IMR-90 (cell line): ENCODE results near the gene GRIA4. TPM values are rescaled to one million over a fixed set of nuclear protein-coding genes. Genes with fewer than 3 reads are reported as not detected.

Experiments
- ATAC-seq: fragments of 200-7000 bp; cut with Tn5 transposase; 2 replicates; pipeline ENCODE4 v1.9.1; 2020; ENCODE audit warnings: low read depth, mild to moderate bottlenecking, moderate library complexity
- BruUV-seq: library from RNA; stranded (reverse); fragments of 400-500 nt; replicated peaks from 2 replicates; lab custom pipeline; 2021; lab: Mats Ljungman, UMichigan
- CTCF ChIA-PET: fragments of 300-600 bp; formaldehyde crosslinking; extraction: SDS; loops from one replicate; lab custom pipeline; 2021; ENCODE audit warnings: antibody characterized with exemption; lab: Yijun Ruan, JAX
- POLR2A ChIA-PET: fragments of 300-600 bp; sonication (Branson Sonifier 250); formaldehyde crosslinking; loops from one replicate; lab custom pipeline; 2022; ENCODE audit warnings: antibody characterized with exemption; ENCODE audit not compliant: unreplicated experiment; lab: Charles Lee
- DNase-seq: peaks from one replicate; pipeline ENCODE4 v3.0.0; 2013
- H2AFZ ChIP-seq: replicated peaks from 2 replicates; pipeline ENCODE3; 2013; ENCODE audit warnings: low read length, mild to moderate bottlenecking; ENCODE audit not compliant: poor library complexity
- H2AK5ac ChIP-seq: 2 replicates; pipeline ENCODE4 v1.6.1; 2013; ENCODE audit warnings: low read depth, low read length, inconsistent platforms
- H2AK9ac ChIP-seq: replicated peaks from 2 replicates; pipeline ENCODE3; 2013; ENCODE audit warnings: mild to moderate bottlenecking, low read depth, low read length, moderate library complexity; ENCODE audit not compliant: poor library complexity
- H2BK120ac ChIP-seq: 2 replicates; pipeline ENCODE4 v1.6.1; 2013; ENCODE audit warnings: low read depth, low read length, inconsistent platforms
- H2BK15ac ChIP-seq: 3 replicates; pipeline ENCODE4 v1.6.1; 2013; ENCODE audit warnings: low read depth, low read length, inconsistent platforms
- H2BK20ac ChIP-seq: 2 replicates; pipeline ENCODE4 v1.6.1; 2013; ENCODE audit warnings: low read depth, mild to moderate bottlenecking, inconsistent platforms, low read length, moderate library complexity
- H2BK5ac ChIP-seq: 2 replicates; pipeline ENCODE4 v1.6.1; 2013; ENCODE audit warnings: mild to moderate bottlenecking, low read depth, low read length, inconsistent platforms; ENCODE audit not compliant: poor library complexity, severe bottlenecking
- H3K14ac ChIP-seq: replicated peaks from 2 replicates; pipeline ENCODE4 v1.6.1; 2013; ENCODE audit warnings: low read depth, low read length, inconsistent platforms
- H3K18ac ChIP-seq: 2 replicates; pipeline ENCODE4 v1.6.1; 2013; ENCODE audit warnings: low read depth, low read length, control low read depth
- H3K23ac ChIP-seq: 2 replicates; pipeline ENCODE4 v1.6.1; 2013; ENCODE audit warnings: low read depth, low read length, inconsistent platforms
- H3K27ac ChIP-seq: 2 replicates; pipeline ENCODE4 v1.5.1; 2013; ENCODE audit warnings: mild to moderate bottlenecking, control low read depth, low read length; ENCODE audit not compliant: insufficient read depth
- H3K27me3 ChIP-seq: 2 replicates; pipeline ENCODE4 v1.6.1; 2013; ENCODE audit warnings: low read length; ENCODE audit not compliant: control insufficient read depth, insufficient read depth
- H3K36me3 ChIP-seq: 2 replicates; pipeline ENCODE4 v1.6.1; 2013; ENCODE audit warnings: low read length, mixed read lengths; ENCODE audit not compliant: control insufficient read depth, insufficient read depth
- H3K4ac ChIP-seq: 2 replicates; pipeline ENCODE4 v1.6.1; 2013; ENCODE audit warnings: low read depth, low read length, inconsistent platforms
- H3K4me1 ChIP-seq: 2 replicates; pipeline ENCODE4 v1.6.1; 2013; ENCODE audit warnings: low read length, mixed read lengths; ENCODE audit not compliant: control insufficient read depth, insufficient read depth
- H3K4me2 ChIP-seq: 2 replicates; pipeline ENCODE4 v1.6.1; 2013; ENCODE audit warnings: low read depth, mild to moderate bottlenecking, control low read depth, low read length, moderate library complexity
- H3K4me3 ChIP-seq: 2 replicates; pipeline ENCODE4 v1.5.1; 2013; ENCODE audit warnings: low read depth, mild to moderate bottlenecking, control low read depth, low read length, moderate library complexity; ENCODE audit not compliant: insufficient read depth
- H3K56ac ChIP-seq: 2 replicates; pipeline ENCODE4 v1.6.1; 2013; ENCODE audit warnings: low read length, inconsistent platforms; ENCODE audit not compliant: insufficient read depth; ENCODE audit errors: extremely low read depth
- H3K79me1 ChIP-seq, 2 experiments: 2 replicates each; pipeline ENCODE4 v1.6.1; 2013; ENCODE audit warnings: low read length in 2 of 2, inconsistent platforms in 1 of 2, low read depth in 1 of 2
- H3K9ac ChIP-seq: 2 replicates; pipeline ENCODE4 v1.6.1; 2013; ENCODE audit warnings: low read depth, low read length, control low read depth
- H3K9me1 ChIP-seq: 2 replicates; pipeline ENCODE4 v1.6.1; 2013; ENCODE audit warnings: low read length, inconsistent platforms; ENCODE audit not compliant: insufficient read depth
- H3K9me3 ChIP-seq: 2 replicates; pipeline ENCODE4 v1.6.1; 2013; ENCODE audit warnings: low read length; ENCODE audit not compliant: control insufficient read depth, insufficient read depth
- H4K20me1 ChIP-seq: 2 replicates; pipeline ENCODE4 v1.6.1; 2013; ENCODE audit warnings: low read length, inconsistent platforms; ENCODE audit not compliant: insufficient read depth
- H4K5ac ChIP-seq: 2 replicates; pipeline ENCODE4 v1.6.1; 2013; ENCODE audit warnings: mild to moderate bottlenecking, low read depth, low read length, control low read depth
- H4K8ac ChIP-seq, 2 experiments: 2 replicates each; pipeline ENCODE4 v1.6.1; 2013; ENCODE audit warnings: low read depth in 2 of 2, low read length in 2 of 2, control low read depth in 1 of 2, inconsistent platforms in 1 of 2
- H4K91ac ChIP-seq: 2 replicates; pipeline ENCODE4 v1.6.1; 2013; ENCODE audit warnings: low read depth, low read length, inconsistent platforms; ENCODE audit not compliant: insufficient read depth
- CEBPB ChIP-seq: IDR thresholded peaks from 2 replicates; pipeline ENCODE4 v1.6.1; 2012; ENCODE audit warnings: low read depth, low read length, improper control_type of control experiment
- MAZ ChIP-seq: IDR thresholded peaks from 2 replicates; pipeline ENCODE4 v1.6.1; 2012; ENCODE audit warnings: low read depth, mild to moderate bottlenecking, low read length, improper control_type of control experiment, moderate library complexity, borderline replicate concordance
- WGBS, 2 experiments: methylation state at CpG; one replicate each; pipeline versions ENCODE4 v1.1.5 to v1.1.7; 2013; ENCODE audit warnings: missing lambda C conversion rate in 2 of 2; ENCODE audit not compliant: insufficient read length in 1 of 2; ENCODE audit errors: extremely low coverage in 2 of 2; 5-methylcytosine and 5-hydroxymethylcytosine counted together
- dilution Hi-C: fragments of 300-500 bp; cut with HindIII; formaldehyde crosslinking; loops from one replicate; pipeline ENCODE4 v1.14.3; 2018; ENCODE audit warnings: low sequenced_read_pairs; ENCODE audit not compliant: unreplicated experiment
- in situ Hi-C: fragments of 300-500 bp; cut with MboI; formaldehyde crosslinking; loops from 3 replicates; pipeline ENCODE4 v1.14.3; 2019; ENCODE audit warnings: low sequenced_read_pairs, inconsistent platforms, mixed read lengths
- intact Hi-C: fragments of 100-400 bp; cut with micrococcal nuclease; formaldehyde crosslinking; loops from 2 replicates; pipeline ENCODE4 v1.10.0; 2022
- polyA plus RNA-seq, 3 experiments: library from polyadenylated mRNA; depleted of rRNA; stranded (reverse); fragments of >200 nt; gene quantifications; 2 replicates each; pipeline ENCODE4 v1.2.3, GENCODE V29; 2012; ENCODE audit warnings: low replicate concordance in 1 of 3
- total RNA-seq: library from RNA; depleted of rRNA; stranded (reverse); fragments of >200 nt; gene quantifications from 2 replicates; pipeline ENCODE4 v1.2.3, GENCODE V29; 2012

Gene GRIA4
- total and polyA plus RNA-seq, 2 of the 4 experiments (the other 2 are of a cell fraction): 0.36 to 1.0 TPM

GRCh38 chr11:105911454-105911853 lies 301.6 kb downstream of the GRIA4 start:
- Histone ChIP-seq H2BK5ac (no peak overlapping the region), H3K18ac (no peak overlapping the region), H3K36me3 (no peaks in the 10 kb centered on the region), H3K9me1 (0 out of 2 replicates have a peak, but pooled peaks cover 3% of the 10 kb centered on the region), H2BK20ac (no peak overlapping the region), H3K4me1 (peaks cover 2% of the 10 kb centered on the region), H3K27me3 (no peaks in the 10 kb centered on the region), H4K8ac (no peak overlapping the region), H2BK120ac (no peak overlapping the region), H3K4me2 (no peak overlapping the region), H3K56ac (no peak overlapping the region), H4K5ac (no peak overlapping the region), H3K4me3 (no peak overlapping the region), H3K4ac (no peak overlapping the region), H2AK9ac (no peak overlapping the region), H2AFZ (no peak overlapping the region), H3K9ac (no peak overlapping the region), H2BK15ac (no peak overlapping the region), H4K91ac (no peak overlapping the region), H3K79me1 (no peaks in the 10 kb centered on the region), H3K23ac (no peak overlapping the region), H3K9me3 (no peaks in the 10 kb centered on the region), H4K20me1 (no peaks in the 10 kb centered on the region), H2AK5ac (no peak overlapping the region), H3K27ac (no peak overlapping the region), H3K14ac (no peak overlapping the region)
- peak; percentile 52; the same call in 1 of the 2 replicates for TF ChIP-seq CEBPB
- no peak for TF ChIP-seq MAZ
- no TSS peak for BruUV-seq
- POLR2A ChIA-PET: no interaction called here
- intact Hi-C loops (loop anchor here (5.0 kb wide), 1 partner anchor 106 kb away; no protein-coding TSS in a partner anchor), dilution Hi-C loops (no loop called here), in situ Hi-C loops (no loop called here)
- ATAC-seq: no peak
- WGBS, 2 experiments: no CpG with 5 or more reads among the region's 1 CpG
- peak; percentile 35 for DNase-seq
- CTCF ChIA-PET: no interaction called here
